GM12875 (cell line): ENCODE results near the gene CDCP1.
"Not testable (repeated sequence)": the region's sequence is repeated elsewhere in the genome, so short reads cannot be mapped to it uniquely, and the experiment has no call there.

Source experiments
- H3K4me3 ChIP-seq: one replicate; pipeline ENCODE4 v1.5.1; 2011; ENCODE audit warnings: low read depth, low read length, control low read depth
- TF ChIP-seq, protein P1 (sequence below): IDR thresholded peaks from 2 replicates; pipeline ENCODE4 v1.5.1; 2011; ENCODE audit warnings: low read depth, mild to moderate bottlenecking, control low read depth, inconsistent platforms, low read length, moderate library complexity, borderline replicate concordance; ENCODE audit not compliant: insufficient read depth

CDCP1 gene

GRCh38 chr3:45081506-45082141, 64.6 kb downstream of the CDCP1 start:
- TF ChIP-seq, protein P1, sequence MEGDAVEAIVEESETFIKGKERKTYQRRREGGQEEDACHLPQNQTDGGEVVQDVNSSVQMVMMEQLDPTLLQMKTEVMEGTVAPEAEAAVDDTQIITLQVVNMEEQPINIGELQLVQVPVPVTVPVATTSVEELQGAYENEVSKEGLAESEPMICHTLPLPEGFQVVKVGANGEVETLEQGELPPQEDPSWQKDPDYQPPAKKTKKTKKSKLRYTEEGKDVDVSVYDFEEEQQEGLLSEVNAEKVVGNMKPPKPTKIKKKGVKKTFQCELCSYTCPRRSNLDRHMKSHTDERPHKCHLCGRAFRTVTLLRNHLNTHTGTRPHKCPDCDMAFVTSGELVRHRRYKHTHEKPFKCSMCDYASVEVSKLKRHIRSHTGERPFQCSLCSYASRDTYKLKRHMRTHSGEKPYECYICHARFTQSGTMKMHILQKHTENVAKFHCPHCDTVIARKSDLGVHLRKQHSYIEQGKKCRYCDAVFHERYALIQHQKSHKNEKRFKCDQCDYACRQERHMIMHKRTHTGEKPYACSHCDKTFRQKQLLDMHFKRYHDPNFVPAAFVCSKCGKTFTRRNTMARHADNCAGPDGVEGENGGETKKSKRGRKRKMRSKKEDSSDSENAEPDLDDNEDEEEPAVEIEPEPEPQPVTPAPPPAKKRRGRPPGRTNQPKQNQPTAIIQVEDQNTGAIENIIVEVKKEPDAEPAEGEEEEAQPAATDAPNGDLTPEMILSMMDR, result no peak
- H3K4me3 ChIP-seq, result no peak overlapping the region

- TF ChIP-seq, protein P1, result no peak
- H3K4me3 ChIP-seq, result no peak overlapping the region
These were observed 65.4 kb downstream of the CDCP1 start for GRCh38 chr3:45080824-45081223.

- no peak overlapping the region for H3K4me3 ChIP-seq
- TF ChIP-seq, protein P1, result no peak
These were observed 66.5 kb downstream of the CDCP1 start for GRCh38 chr3:45079715-45080114.

DNA sequence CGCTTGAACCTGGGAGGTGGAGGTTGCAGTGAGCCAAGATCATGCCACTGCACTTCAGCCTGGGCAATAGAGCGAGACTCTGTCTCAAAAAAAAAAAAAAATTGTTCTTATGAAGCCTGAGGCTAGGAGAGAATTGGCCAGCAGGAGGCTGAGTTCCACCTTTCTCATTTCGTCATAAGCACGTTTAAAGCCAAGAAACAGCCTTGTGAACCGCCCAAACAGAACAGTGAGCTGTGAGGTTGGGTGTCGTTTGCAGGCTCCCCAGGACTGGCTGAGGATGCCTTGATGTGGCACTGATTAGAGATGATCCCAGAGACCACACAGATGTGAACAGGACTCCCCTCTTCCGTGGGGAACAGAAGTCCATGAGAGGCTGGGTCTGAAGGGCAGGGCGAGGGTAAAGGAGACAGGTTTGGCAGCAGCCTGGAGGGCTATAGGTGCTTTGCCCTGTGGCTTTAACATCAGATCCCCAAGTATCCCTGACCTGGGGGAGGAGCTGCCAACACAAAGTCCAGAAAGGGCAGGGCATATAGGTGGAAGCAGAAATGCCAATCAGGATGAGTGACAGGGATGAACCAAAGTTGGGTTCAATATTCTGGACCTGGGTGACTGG, 67.2 kb downstream of the CDCP1 start:
- no peak overlapping the region for H3K4me3 ChIP-seq
- TF ChIP-seq, protein P1, result no peak

DNA sequence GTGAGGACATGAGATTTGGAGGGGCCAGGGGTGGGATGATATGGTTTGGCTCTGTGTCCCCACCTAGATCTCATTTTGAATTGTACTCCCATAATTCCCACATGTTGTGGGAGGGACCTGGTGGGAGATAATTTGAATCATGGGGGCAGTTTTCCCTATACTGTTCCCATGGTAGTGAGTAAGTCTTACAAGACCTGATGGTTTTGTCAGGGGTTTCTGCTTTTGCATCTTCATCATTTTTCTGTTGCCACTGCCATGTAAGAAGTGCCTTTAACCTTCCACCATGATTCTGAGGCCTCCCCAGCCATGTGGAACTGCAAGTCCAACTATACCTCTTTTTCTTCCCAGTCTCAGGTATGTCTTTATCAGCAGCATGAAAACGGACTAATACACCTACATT, 67.9 kb downstream of the CDCP1 start:
- H3K4me3 ChIP-seq, result not testable (repeated sequence)

GRCh38 chr3:45075821-45076625, 70.2 kb downstream of the CDCP1 start:
- no peak overlapping the region for H3K4me3 ChIP-seq
- TF ChIP-seq, protein P1, result no peak

DNA sequence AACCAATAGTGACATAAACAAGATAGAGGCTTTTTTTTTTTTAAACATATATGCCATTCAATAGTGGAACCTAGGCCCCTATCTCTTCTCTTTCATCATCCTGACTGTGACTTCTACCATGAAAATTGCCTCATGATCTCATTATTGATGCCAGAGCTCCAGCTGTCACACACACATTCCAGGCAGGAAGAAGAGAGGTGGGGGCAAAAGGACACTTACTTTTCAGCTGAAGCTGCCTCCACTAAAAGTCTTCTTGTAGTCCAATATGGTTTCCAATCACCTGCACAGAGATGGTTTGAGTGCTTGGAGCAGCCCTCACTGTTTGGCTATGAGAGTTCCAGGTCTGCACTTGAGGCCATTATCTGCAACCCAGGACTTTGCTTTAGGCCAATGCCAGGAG, 75.1 kb downstream of the CDCP1 start:
- no peak overlapping the region for H3K4me3 ChIP-seq
- TF ChIP-seq, protein P1, result no peak
